ENCODE measurements around the gene LCN15. TPM values are rescaled to one million over a fixed set of nuclear protein-coding genes. Genes with fewer than 3 reads are reported as not detected.

The LCN15 gene
- total RNA-seq, 1 experiment from 2014 or later, result not detected

DNA sequence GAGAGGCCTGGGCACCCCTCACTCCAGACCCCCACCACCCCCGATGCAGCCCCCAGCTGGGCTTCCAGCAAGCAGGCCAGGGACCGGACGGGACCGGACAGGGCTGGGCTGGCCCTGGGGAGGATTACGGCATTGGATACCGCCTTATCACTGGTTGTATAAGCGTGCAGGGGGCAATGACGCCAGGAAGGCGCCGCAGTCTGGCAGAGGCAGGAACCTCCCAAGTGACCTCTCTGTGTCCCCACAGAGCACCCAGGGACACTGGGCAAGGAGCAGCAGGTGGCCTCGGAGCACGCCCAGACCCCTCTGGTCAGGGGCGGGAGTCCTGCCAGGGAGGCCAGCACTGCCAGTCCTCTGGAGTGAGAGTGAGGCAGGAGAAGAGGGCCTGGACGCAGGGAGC, 723 bp upstream of the LCN15 start:
- H3K4me1 Mint-ChIP-seq, result peaks cover 16 to 26% of the 10 kb centered on the region in 2 experiments
- TF ChIP-seq, protein P1, sequence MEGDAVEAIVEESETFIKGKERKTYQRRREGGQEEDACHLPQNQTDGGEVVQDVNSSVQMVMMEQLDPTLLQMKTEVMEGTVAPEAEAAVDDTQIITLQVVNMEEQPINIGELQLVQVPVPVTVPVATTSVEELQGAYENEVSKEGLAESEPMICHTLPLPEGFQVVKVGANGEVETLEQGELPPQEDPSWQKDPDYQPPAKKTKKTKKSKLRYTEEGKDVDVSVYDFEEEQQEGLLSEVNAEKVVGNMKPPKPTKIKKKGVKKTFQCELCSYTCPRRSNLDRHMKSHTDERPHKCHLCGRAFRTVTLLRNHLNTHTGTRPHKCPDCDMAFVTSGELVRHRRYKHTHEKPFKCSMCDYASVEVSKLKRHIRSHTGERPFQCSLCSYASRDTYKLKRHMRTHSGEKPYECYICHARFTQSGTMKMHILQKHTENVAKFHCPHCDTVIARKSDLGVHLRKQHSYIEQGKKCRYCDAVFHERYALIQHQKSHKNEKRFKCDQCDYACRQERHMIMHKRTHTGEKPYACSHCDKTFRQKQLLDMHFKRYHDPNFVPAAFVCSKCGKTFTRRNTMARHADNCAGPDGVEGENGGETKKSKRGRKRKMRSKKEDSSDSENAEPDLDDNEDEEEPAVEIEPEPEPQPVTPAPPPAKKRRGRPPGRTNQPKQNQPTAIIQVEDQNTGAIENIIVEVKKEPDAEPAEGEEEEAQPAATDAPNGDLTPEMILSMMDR (conservative IDR thresholded peaks at IDR 0.05), result no peak
- H3K36me3 Mint-ChIP-seq (ENCODE audit: insufficient read depth in 1 of 3, low read depth in 3 of 3), result no peaks in the 10 kb centered on the region; a peak in 1 of 7 replicates
- no peak overlapping the region for H4K5ac ChIP-seq (ENCODE audit: insufficient read length, low read depth, low read length)
- H2BK120ac ChIP-seq (ENCODE audit: low read depth, low read length, poor library complexity, severe bottlenecking), result no peak overlapping the region
- H2AFZ ChIP-seq (ENCODE audit: low read length), result no peak overlapping the region
- no CpG with 5 or more reads among the region's 14 CpGs for WGBS (ENCODE audit: extremely low coverage, insufficient read length, low lambda C conversion rate)
- no peaks in the 10 kb centered on the region for H3K9me3 ChIP-seq (ENCODE audit: control insufficient read depth, low read depth, low read length)
- no peaks in the 10 kb centered on the region for H3K79me2 ChIP-seq (ENCODE audit: insufficient read depth, low read length)
- H2AK5ac ChIP-seq (ENCODE audit: insufficient read length, low read length), result no peak overlapping the region
- no peak overlapping the region for H3K27ac ChIP-seq (ENCODE audit: insufficient read length, low read depth, low read length)
- no peak overlapping the region for H3T11ph ChIP-seq (ENCODE audit: low read length)
- DNase-seq, result peak; percentile 27
- H3K56ac ChIP-seq (ENCODE audit: insufficient read length, low read depth, low read length), result no peak overlapping the region
- H3K9me3 Mint-ChIP-seq, result peaks cover 0 to 5% of the 10 kb centered on the region in 2 experiments; a peak in 1 of 5 replicates
- H3K18ac ChIP-seq (ENCODE audit: insufficient read length, low read depth, low read length), result no peak overlapping the region
- no peak overlapping the region for H4K8ac ChIP-seq (replicated peaks; ENCODE audit: insufficient read length, low read depth, low read length)
- no peak overlapping the region for H2BK20ac ChIP-seq (ENCODE audit: low read depth, low read length, poor library complexity, severe bottlenecking)
- H3K4me3 Mint-ChIP-seq, result no peak overlapping the region
- no peak overlapping the region; the same call in 1 of the 2 replicates for H3K14ac ChIP-seq (ENCODE audit: insufficient read depth, low read length)
- H3K27me3 Mint-ChIP-seq (ENCODE audit: low read depth), result peaks cover 22% of the 10 kb centered on the region
- H2BK15ac ChIP-seq (ENCODE audit: low read depth, low read length), result no peak overlapping the region
- H4K20me1 ChIP-seq (ENCODE audit: control insufficient read depth, insufficient read depth, insufficient read length), result no peaks in the 10 kb centered on the region
- no peaks in the 10 kb centered on the region for H3K79me1 ChIP-seq (ENCODE audit: insufficient read depth, low read depth, low read length, poor library complexity, severe bottlenecking)
- H3K4ac ChIP-seq (ENCODE audit: low read depth, low read length), result no peak overlapping the region
- no peak overlapping the region for H3K23ac ChIP-seq (ENCODE audit: insufficient read length, low read depth, low read length)
- H2BK12ac ChIP-seq (ENCODE audit: insufficient read length, low read depth, low read length), result no peak overlapping the region
- no peaks in the 10 kb centered on the region for H3K4me1 ChIP-seq (ENCODE audit: insufficient read depth, low read length)
- H3K27ac Mint-ChIP-seq, result no peak overlapping the region
- H3K4me2 ChIP-seq (ENCODE audit: insufficient read depth, insufficient read length, low read length), result no peak overlapping the region
- no peak overlapping the region for H3K9ac ChIP-seq (ENCODE audit: extremely low read depth, insufficient read length, low read length)
- H4K91ac ChIP-seq (ENCODE audit: insufficient read length, low read depth, low read length), result no peak overlapping the region
- no peaks in the 10 kb centered on the region for H3K27me3 ChIP-seq (ENCODE audit: insufficient read depth, low read length)
- H2BK5ac ChIP-seq (ENCODE audit: insufficient read length, low read length), result no peak overlapping the region
- H3K23me2 ChIP-seq (ENCODE audit: insufficient read length, low read depth, low read length, poor library complexity, severe bottlenecking), result no peaks in the 10 kb centered on the region
